ENCODE results near the gene XPO6. TPM values are rescaled to one million over a fixed set of nuclear protein-coding genes. Genes with fewer than 3 reads are reported as not detected.

Gene XPO6
- total RNA-seq, 1 experiment from 2014 or later = 106 TPM

GRCh38 chr16:28167730-28168129, 44.0 kb downstream of the XPO6 start:
- Histone ChIP-seq H3K4me3 (ENCODE audit: low read length) (no peak overlapping the region), H3K36me3 (ENCODE audit: low read depth, low read length) (peaks cover 36% of the 10 kb centered on the region), H3K27ac (ENCODE audit: low read length) (peak overlapping the region; percentile 57; the same call in 1 of the 2 replicates), H3K9ac (ENCODE audit: low read length) (no peak overlapping the region), H3K79me2 (ENCODE audit: low read length) (peaks cover 46% of the 10 kb centered on the region), H3K4me1 (ENCODE audit: insufficient read depth, low read length) (peaks cover 32% of the 10 kb centered on the region), H3K9me2 (replicated peaks; ENCODE audit: low read length) (no peaks in the 10 kb centered on the region), H3F3A (ENCODE audit: low read length, unreplicated experiment) (peaks cover 10% of the 10 kb centered on the region), H3K4me2 (ENCODE audit: low read length) (0 out of 2 replicates have a peak overlapping the region, but pooled peaks have one; percentile 30), H2AFZ (ENCODE audit: low read length) (no peak overlapping the region), H3K9me3 (ENCODE audit: low read length) (no peaks in the 10 kb centered on the region), H3K27me3 (ENCODE audit: low read length) (no peaks in the 10 kb centered on the region), H4K20me1 (ENCODE audit: low read length) (peaks cover 8% of the 10 kb centered on the region)
- DNase-seq = no peak
- TF ChIP-seq EZH2 (IDR thresholded peaks at IDR 0.05; ENCODE audit: low read length, unreplicated experiment) (no peak), CTCF (conservative IDR thresholded peaks at IDR 0.05; ENCODE audit: low read depth, low read length) (no peak), EZH2phosphoT487 (IDR thresholded peaks at IDR 0.05; ENCODE audit: borderline replicate concordance, low read length) (no peak)
- ATAC-seq = no peak
- CTCF ChIA-PET = no interaction called here
- POLR2A ChIA-PET (ENCODE audit: unreplicated experiment) = no interaction called here
- intact Hi-C loops (cut with micrococcal nuclease) = loop anchor here (5.0 kb wide), 1 partner anchor 45 kb away; the partner anchor contains the start of gene XPO6
- BruUV-seq (replicated peaks) = no TSS peak

- Histone ChIP-seq H3K27me3 (ENCODE audit: low read length) (no peaks in the 10 kb centered on the region), H4K20me1 (ENCODE audit: low read length) (peaks cover 8% of the 10 kb centered on the region), H3K9me2 (replicated peaks; ENCODE audit: low read length) (no peaks in the 10 kb centered on the region), H3K36me3 (ENCODE audit: low read depth, low read length) (peaks cover 36% of the 10 kb centered on the region), H3K4me3 (ENCODE audit: low read length) (no peak overlapping the region), H2AFZ (ENCODE audit: low read length) (no peak overlapping the region), H3F3A (ENCODE audit: low read length, unreplicated experiment) (peaks cover 10% of the 10 kb centered on the region), H3K79me2 (ENCODE audit: low read length) (peaks cover 44% of the 10 kb centered on the region), H3K9me3 (ENCODE audit: low read length) (no peaks in the 10 kb centered on the region), H3K4me2 (ENCODE audit: low read length) (peak overlapping the region; percentile 30; the same call in 1 of the 2 replicates), H3K9ac (ENCODE audit: low read length) (no peak overlapping the region), H3K27ac (ENCODE audit: low read length) (peak overlapping the region; percentile 57), H3K4me1 (ENCODE audit: insufficient read depth, low read length) (peaks cover 27% of the 10 kb centered on the region)
- BruUV-seq (replicated peaks) = no TSS peak
- TF ChIP-seq EZH2phosphoT487 (IDR thresholded peaks at IDR 0.05; ENCODE audit: borderline replicate concordance, low read length) (no peak), CTCF (conservative IDR thresholded peaks at IDR 0.05; ENCODE audit: low read depth, low read length) (no peak), EZH2 (IDR thresholded peaks at IDR 0.05; ENCODE audit: low read length, unreplicated experiment) (no peak)
- POLR2A ChIA-PET (ENCODE audit: unreplicated experiment) = no interaction called here
- intact Hi-C loops (cut with micrococcal nuclease) = loop anchor here (5.0 kb wide), 1 partner anchor 45 kb away; the partner anchor contains the start of gene XPO6
- CTCF ChIA-PET = no interaction called here
- ATAC-seq (peak; percentile 11; the same call in 1 of the 2 replicates), DNase-seq (no peak)
These were observed 44.5 kb downstream of the XPO6 start for GRCh38 chr16:28167221-28167620.

DNA sequence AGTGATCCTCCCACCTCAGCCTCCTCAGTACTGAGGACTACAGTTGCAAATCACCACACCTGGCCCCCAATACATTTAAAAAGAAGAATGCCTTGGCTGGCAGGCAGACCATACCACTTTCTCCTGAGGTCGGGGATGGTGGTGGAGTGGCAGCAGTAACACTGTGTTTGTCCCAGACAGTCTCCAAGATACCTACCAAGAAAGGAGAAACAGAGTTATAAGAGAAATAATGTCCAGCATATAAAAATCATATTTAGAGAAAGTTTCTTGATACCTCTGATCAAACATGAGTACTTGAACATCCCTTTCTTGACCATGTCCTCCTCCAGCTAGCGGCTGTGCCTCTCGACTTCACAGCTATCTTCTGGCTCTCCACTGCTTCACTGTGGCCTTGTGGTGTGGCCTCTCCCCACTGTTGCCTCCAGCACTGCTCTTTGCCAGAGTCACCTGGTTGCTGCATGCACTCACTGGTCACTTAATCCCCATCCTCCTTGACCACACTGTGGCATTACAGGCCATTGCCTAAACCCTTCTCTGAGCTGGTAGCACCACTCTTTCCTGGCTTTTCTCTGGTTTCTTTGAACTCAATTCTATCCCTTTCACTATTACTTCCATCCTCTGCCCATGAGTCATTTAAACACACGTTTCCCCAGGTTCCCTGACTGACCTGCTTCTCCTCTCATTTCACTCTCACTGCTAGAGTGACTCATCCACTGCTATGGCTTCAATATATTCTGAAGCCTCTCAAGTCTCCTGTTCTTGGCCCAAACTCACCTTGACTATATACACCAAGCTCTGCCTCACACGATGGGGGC, 45.2 kb downstream of the XPO6 start:
- H2AFZ ChIP-seq (ENCODE audit: low read length) = no peak overlapping the region
- peaks cover 8% of the 10 kb centered on the region for H4K20me1 ChIP-seq (ENCODE audit: low read length)
- no peaks in the 10 kb centered on the region for H3K27me3 ChIP-seq (ENCODE audit: low read length)
- H3K4me3 ChIP-seq (ENCODE audit: low read length) = no peak overlapping the region
- H3K4me1 ChIP-seq (ENCODE audit: insufficient read depth, low read length) = peaks cover 20% of the 10 kb centered on the region
- peak overlapping the region; percentile 57 for H3K27ac ChIP-seq (ENCODE audit: low read length)
- H3K4me2 ChIP-seq (ENCODE audit: low read length) = peak overlapping the region; percentile 38
- no peaks in the 10 kb centered on the region for H3K9me2 ChIP-seq (replicated peaks; ENCODE audit: low read length)
- DNase-seq (peak; percentile 80), ATAC-seq (peak; percentile 98)
- POLR2A ChIA-PET (ENCODE audit: unreplicated experiment) = no interaction called here
- no peak for TF ChIP-seq CTCF (conservative IDR thresholded peaks at IDR 0.05; ENCODE audit: low read depth, low read length)
- no peak overlapping the region for H3K9ac ChIP-seq (ENCODE audit: low read length)
- CTCF ChIA-PET = no interaction called here
- no peaks in the 10 kb centered on the region for H3K9me3 ChIP-seq (ENCODE audit: low read length)
- peaks cover 49% of the 10 kb centered on the region for H3K79me2 ChIP-seq (ENCODE audit: low read length)
- intact Hi-C loops (cut with micrococcal nuclease) = loop anchor here (5.0 kb wide), 1 partner anchor 46 kb away; the partner anchor contains the start of gene XPO6
- TSS peak; percentile 23 for BruUV-seq (replicated peaks)
- H3F3A ChIP-seq (ENCODE audit: low read length, unreplicated experiment) = peaks cover 10% of the 10 kb centered on the region
- H3K36me3 ChIP-seq (ENCODE audit: low read depth, low read length) = peaks cover 36% of the 10 kb centered on the region

All from PC-3 (cell line).